Measurements from ENCODE around the gene BSCL2. TPM values are rescaled to one million over a fixed set of nuclear protein-coding genes. Genes with fewer than 3 reads are reported as not detected.

Gene BSCL2
- total RNA-seq, 4 donors from 2014 or later: 61.7 to 155 (median 75.7) TPM

DNA sequence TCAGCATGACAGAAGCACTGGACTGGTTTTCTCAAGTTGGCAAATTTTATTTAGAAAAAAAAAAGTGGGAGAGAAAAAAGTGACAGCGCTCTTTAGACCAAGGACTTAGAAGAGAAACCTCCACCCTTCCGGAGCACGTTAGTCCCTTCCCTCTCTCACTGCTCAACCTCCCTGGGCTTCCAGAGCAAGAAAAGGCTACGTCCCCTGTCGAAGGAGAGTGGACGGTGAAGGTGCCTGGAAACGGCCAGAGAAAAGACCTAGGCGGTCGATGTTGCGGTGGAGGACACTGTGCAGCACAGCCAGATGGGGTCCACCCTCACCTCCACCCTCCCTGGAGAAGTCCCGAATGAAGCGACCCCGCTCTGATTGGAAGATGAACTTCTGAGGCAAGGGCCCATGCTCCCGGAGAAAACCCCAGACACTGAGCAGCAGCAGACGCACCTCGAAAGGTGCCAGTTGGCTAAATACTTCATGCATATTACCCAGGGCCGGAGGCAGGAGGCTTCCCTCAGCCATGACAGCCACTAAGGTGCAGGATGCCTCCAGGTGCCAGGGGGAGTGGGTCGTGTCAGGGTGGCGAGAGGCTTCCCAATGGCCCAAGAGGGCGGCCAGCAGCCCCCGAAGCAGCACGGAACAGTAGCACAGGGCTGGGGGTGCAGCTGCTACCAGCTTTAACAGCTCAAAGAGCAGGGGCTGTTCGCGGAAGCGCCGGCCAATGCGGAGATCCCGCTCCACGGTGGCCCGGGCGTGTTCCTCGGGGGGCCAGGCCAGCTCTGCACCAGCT, 60.2 kb downstream of the BSCL2 start:
- DNase-seq: no peak
- WGBS, 2 donors (ENCODE audit: low coverage in 1 of 2): 0 to 68% methylated on average over 3 to 32 of the region's 32 CpGs
- H3K36me3 ChIP-seq: peaks cover 0 to 9% (median 3%) of the 10 kb centered on the region in 4 donors
- intact Hi-C loops (cut with DNase I; ENCODE audit: low total_unique reads): no loop called here
- H3K9me3 ChIP-seq: no peaks in the 10 kb centered on the region
- no peaks in the 10 kb centered on the region for H3K27me3 ChIP-seq
- in situ Hi-C loops (cut with MboI; ENCODE audit: low pct_ligation_motif_present in 1 of 4, low pct_unique_long_range_greater_than_20kb in 1 of 4, low sequenced_read_pairs in 3 of 4): no loop called here
- H3K4me3 ChIP-seq: no peak overlapping the region
- H3K4me1 ChIP-seq: peaks cover 18 to 32% (median 25%) of the 10 kb centered on the region in 4 donors
- H3K27ac ChIP-seq: peak overlapping the region; percentile 91 to 99 (median 94)
- TF ChIP-seq POLR2AphosphoS5 (IDR thresholded peaks at IDR 0.05) (no peak), EP300 (IDR thresholded peaks at IDR 0.05; ENCODE audit: low read depth) (no peak), POLR2A (IDR thresholded peaks at IDR 0.05) (no peak)
- TF ChIP-seq, protein P1, sequence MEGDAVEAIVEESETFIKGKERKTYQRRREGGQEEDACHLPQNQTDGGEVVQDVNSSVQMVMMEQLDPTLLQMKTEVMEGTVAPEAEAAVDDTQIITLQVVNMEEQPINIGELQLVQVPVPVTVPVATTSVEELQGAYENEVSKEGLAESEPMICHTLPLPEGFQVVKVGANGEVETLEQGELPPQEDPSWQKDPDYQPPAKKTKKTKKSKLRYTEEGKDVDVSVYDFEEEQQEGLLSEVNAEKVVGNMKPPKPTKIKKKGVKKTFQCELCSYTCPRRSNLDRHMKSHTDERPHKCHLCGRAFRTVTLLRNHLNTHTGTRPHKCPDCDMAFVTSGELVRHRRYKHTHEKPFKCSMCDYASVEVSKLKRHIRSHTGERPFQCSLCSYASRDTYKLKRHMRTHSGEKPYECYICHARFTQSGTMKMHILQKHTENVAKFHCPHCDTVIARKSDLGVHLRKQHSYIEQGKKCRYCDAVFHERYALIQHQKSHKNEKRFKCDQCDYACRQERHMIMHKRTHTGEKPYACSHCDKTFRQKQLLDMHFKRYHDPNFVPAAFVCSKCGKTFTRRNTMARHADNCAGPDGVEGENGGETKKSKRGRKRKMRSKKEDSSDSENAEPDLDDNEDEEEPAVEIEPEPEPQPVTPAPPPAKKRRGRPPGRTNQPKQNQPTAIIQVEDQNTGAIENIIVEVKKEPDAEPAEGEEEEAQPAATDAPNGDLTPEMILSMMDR (IDR thresholded peaks at IDR 0.05): no peak

DNA sequence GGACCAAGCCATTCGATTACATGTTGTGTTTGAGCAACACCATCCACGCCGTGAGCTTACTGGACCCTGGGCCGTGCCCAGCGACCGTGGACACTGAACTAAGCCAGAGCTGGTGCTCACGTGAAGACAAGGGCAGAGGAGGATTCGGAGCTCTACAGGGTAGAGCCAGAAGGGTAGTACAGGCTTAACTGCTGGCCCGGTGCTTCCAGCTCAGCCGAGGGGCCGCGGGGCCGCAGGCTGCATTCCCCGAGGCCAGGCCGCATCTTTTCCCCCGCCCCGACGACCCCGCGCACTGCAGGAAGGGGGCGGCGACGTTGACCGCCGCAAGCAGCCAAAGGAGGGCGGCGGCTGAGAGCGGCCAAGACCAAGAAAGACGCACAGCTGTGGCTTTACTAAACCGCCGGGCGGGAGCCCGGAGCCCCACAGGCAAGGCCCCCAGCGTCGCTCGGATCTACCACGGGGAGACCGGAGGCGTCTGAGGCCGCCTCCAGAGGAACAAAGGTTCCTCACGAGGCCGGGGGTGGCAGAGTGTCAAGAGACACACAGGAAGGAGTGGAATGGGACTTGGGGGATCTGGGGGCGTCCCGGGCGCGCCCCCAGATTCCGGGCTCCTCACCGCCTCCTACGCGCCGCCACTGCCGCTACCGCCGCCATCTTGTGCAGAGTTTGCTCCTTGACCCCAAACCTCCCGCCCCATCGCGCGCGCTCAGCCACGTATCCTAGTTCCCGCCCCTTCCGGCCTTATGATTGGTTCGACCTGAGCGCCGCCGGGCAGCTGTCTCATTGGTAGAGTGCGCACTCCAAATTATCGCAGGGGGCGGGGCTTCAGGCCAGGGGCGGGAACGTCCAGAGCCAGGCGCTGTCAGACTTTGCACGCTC, 61.0 kb downstream of the BSCL2 start, which contains the start of gene GANAB:
Gene GANAB (minus strand): TSS at position 668 of the 879 bp plus-strand sequence. CDS start 14 bp downstream, at position 654.
- 0% methylated on average over 1 to 59 of the region's 73 CpGs for WGBS, 2 donors (ENCODE audit: low coverage in 1 of 2)
- no peaks in the 10 kb centered on the region for H3K9me3 ChIP-seq
- H3K36me3 ChIP-seq: peaks cover 0 to 9% (median 3%) of the 10 kb centered on the region in 4 donors
- no peaks in the 10 kb centered on the region for H3K27me3 ChIP-seq
- H3K4me1 ChIP-seq: peaks cover 12 to 25% (median 21%) of the 10 kb centered on the region in 4 donors
- DNase-seq: peak; percentile 100
- peak within 1 kb of the TSS; percentile 81 to 99 (median 85) for H3K4me3 ChIP-seq
- H3K27ac ChIP-seq: peak within 1 kb of the TSS; percentile 91 to 99 (median 94)
- TF ChIP-seq, protein P1 (IDR thresholded peaks at IDR 0.05): peak in 2 of 5 experiments; percentile 14 to 21
- TF ChIP-seq POLR2A (IDR thresholded peaks at IDR 0.05) (peak; percentile 92), POLR2AphosphoS5 (IDR thresholded peaks at IDR 0.05) (peak; percentile 94 to 95 (median 95)), EP300 (IDR thresholded peaks at IDR 0.05; ENCODE audit: low read depth) (no peak)
- in situ Hi-C loops (cut with MboI; ENCODE audit: low pct_ligation_motif_present in 1 of 4, low pct_unique_long_range_greater_than_20kb in 1 of 4, low sequenced_read_pairs in 3 of 4): no loop called here
- intact Hi-C loops (cut with DNase I; ENCODE audit: low total_unique reads): no loop called here

DNA sequence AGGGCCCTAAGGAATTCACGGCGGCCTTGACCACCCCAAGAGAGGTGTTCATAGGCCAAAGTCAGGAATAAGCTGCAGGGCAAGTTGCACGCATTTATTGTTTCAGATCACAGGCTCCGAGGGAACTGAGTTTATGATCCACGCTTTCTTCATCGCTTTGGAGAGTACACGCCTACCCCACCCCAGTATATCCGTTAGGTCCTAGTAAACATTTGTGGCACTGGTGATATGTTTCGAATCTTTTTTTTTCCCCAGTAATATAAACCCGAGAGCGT, 61.6 kb downstream of the BSCL2 start:
- H3K27me3 ChIP-seq: no peaks in the 10 kb centered on the region
- no peak for DNase-seq
- TF ChIP-seq POLR2AphosphoS5 (IDR thresholded peaks at IDR 0.05) (no peak), EP300 (IDR thresholded peaks at IDR 0.05; ENCODE audit: low read depth) (no peak), POLR2A (IDR thresholded peaks at IDR 0.05) (no peak)
- TF ChIP-seq, protein P1 (IDR thresholded peaks at IDR 0.05): no peak
- in situ Hi-C loops (cut with MboI; ENCODE audit: low pct_ligation_motif_present in 1 of 4, low pct_unique_long_range_greater_than_20kb in 1 of 4, low sequenced_read_pairs in 3 of 4): no loop called here
- intact Hi-C loops (cut with DNase I; ENCODE audit: low total_unique reads): no loop called here
- H3K36me3 ChIP-seq: peaks cover 0 to 9% (median 3%) of the 10 kb centered on the region in 4 donors
- peak overlapping the region; percentile 91 to 99 (median 94) for H3K27ac ChIP-seq
- H3K9me3 ChIP-seq: no peaks in the 10 kb centered on the region
- 0 to 7% methylated on average over 1 to 11 of the region's 11 CpGs for WGBS, 2 donors (ENCODE audit: low coverage in 1 of 2)
- peaks cover 12 to 25% (median 21%) of the 10 kb centered on the region in 4 donors for H3K4me1 ChIP-seq
- H3K4me3 ChIP-seq: peak overlapping the region; percentile 81 to 99 (median 85)

DNA sequence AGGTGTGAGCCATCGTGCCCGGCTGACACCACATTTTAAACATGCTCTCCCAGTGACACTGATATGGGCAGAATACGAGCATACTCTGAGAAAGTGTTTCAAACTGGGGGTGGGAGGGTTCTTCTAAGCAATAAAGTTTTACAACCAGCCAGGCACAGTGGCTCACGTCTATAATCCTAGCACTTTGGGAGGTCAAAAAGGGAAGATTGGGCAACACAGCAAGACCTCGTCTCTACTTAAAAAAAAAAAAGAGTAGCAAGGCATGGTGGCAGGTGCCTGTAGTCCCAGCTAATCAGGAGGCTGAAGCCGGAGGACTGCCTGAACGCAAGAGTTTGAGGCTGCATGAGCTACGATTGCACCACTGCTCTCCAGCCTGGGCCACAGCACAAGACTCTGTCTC, 63.0 kb downstream of the BSCL2 start:
- Histone ChIP-seq H3K36me3 (peaks cover 0 to 9% (median 0%) of the 10 kb centered on the region in 4 donors), H3K4me1 (peaks cover 12 to 25% (median 21%) of the 10 kb centered on the region in 4 donors), H3K4me3 (no peak overlapping the region), H3K27ac (peak overlapping the region in 1 of 4 donors; percentile 21), H3K9me3 (no peaks in the 10 kb centered on the region), H3K27me3 (no peaks in the 10 kb centered on the region)
- in situ Hi-C loops (cut with MboI; ENCODE audit: low pct_ligation_motif_present in 1 of 4, low pct_unique_long_range_greater_than_20kb in 1 of 4, low sequenced_read_pairs in 3 of 4) (no loop called here), intact Hi-C loops (cut with DNase I; ENCODE audit: low total_unique reads) (no loop called here)
- DNase-seq: no peak
- WGBS, 2 donors (ENCODE audit: low coverage in 1 of 2): 74 to 100% methylated on average over 2 to 8 of the region's 8 CpGs
- TF ChIP-seq POLR2AphosphoS5 (IDR thresholded peaks at IDR 0.05) (no peak), POLR2A (IDR thresholded peaks at IDR 0.05) (no peak), EP300 (IDR thresholded peaks at IDR 0.05; ENCODE audit: low read depth) (no peak)
- TF ChIP-seq, protein P1 (IDR thresholded peaks at IDR 0.05): no peak

Measured in transverse colon (tissue), 4 donors.